ENCODE results near the gene ZRANB3. TPM values are rescaled to one million over a fixed set of nuclear protein-coding genes. Genes with fewer than 3 reads are reported as not detected.
"Not testable (repeated sequence)": the region's sequence is repeated elsewhere in the genome, so short reads cannot be mapped to it uniquely, and the experiment has no call there.

Gene ZRANB3
- total and polyA plus RNA-seq, 5 experiments from 2014 or later: 3.7 to 9.1 (median 6.7) TPM

DNA sequence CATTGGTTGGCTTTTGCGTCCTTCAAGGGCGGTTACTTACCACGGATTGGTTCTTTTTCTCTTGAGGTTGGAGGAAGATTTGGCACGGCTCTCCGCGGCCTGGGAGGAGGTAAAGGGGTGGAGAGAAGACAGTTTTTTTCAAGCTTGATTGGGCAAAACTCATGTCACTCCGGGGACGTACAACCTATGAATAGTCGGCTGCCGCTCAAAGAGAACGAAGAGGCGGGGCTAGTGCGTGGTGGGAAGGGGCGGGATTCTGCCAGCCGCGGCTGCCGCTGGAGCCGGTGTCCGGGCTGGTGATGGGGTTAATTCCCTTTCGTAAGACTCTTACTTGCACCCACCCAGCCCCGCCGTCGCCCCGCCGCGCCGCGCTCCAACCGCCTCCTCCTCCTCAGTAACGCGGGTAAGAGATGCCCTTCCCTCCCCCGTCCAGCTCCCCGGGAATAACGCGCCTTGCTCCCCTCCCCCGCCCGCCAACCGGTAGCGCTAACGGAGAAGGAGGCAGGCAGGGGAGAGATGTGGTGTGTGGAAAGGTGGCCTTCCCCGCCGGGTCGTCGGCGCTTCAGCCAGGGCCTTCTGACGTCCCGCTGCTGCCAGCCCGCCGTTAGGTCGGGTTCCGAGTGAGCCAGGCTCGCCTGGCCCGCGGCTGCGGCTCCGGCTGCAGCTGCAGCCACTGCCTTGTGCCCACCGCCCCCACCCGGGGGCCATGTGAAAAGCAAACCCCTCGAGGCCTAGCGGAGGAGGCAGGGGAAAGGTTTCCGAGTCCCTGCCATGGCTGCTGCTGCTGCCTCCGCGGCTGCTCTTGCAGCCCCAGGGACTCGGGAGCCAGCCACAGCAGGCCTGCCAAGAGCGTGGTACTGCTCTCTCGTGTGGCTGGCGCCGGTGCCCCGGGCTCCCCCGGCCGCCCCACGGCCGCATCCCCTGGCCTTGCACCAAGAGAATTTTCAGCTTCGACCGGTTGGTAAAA, 496 bp upstream of the ZRANB3 start, which contains the start of gene R3HDM1:
TSS of gene R3HDM1 (plus strand) at position 254 of the 967 bp plus-strand sequence. CDS start 73,362 bp downstream, outside the sequence.
- ATAC-seq: peak; percentile 80 to 81
- peak in 9 of 10 donors; percentile 80 to 98 (median 95) for DNase-seq
- H3K9me3 Mint-ChIP-seq: no peaks in the 10 kb centered on the region
- peak within 1 kb of the TSS in 8 of 10 donors; percentile 24 to 94 (median 84) for H3K27ac Mint-ChIP-seq
- no peak within 1 kb of the TSS for H3K4me3 Mint-ChIP-seq
- H3K27me3 Mint-ChIP-seq: no peaks in the 10 kb centered on the region
- H3K36me3 Mint-ChIP-seq: no peaks in the 10 kb centered on the region
- peaks cover 3 to 44% (median 31%) of the 10 kb centered on the region in 4 donors for H3K4me1 Mint-ChIP-seq
- POLR2A ChIA-PET: interaction anchor here (0.5 to 2.4 kb wide), 16 partner anchors 12 to 1410 kb away, joined by 3 to 14 read pairs (median 5); partner anchors contain the start of genes CCNT2, MCM6, RAB3GAP1 and UBXN4

DNA sequence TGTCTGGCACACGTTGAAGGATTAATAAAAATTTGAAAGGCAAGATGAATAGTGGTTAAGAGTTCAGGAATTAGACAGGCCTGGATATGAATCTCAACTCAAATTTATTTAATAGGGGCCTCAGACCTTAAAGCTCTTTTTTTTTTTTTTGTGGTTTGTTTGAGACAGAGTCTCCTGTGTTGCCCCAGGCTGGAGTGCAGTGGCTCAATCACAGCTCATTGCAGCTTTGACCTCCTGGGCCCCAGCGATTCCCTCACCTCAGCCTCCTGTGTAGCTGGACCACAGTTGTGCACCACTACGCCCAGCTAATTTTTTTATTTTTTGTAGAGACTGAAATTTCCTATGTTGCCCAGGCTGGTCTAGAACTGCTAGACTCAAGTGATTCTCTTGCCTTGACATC, 3.0 kb downstream of the ZRANB3 start:
- Mint-ChIP-seq H3K27ac (peak overlapping the region in 3 of 10 donors; percentile 10 to 60 (median 24)), H3K4me1 (peaks cover 0 to 22% (median 19%) of the 10 kb centered on the region in 4 donors), H3K27me3 (no peaks in the 10 kb centered on the region), H3K9me3 (no peaks in the 10 kb centered on the region), H3K36me3 (peaks cover 0 to 2% (median 2%) of the 10 kb centered on the region in 3 donors), H3K4me3 (no peak overlapping the region)
- no peak for DNase-seq
- ATAC-seq: no peak
- POLR2A ChIA-PET: no interaction called here

DNA sequence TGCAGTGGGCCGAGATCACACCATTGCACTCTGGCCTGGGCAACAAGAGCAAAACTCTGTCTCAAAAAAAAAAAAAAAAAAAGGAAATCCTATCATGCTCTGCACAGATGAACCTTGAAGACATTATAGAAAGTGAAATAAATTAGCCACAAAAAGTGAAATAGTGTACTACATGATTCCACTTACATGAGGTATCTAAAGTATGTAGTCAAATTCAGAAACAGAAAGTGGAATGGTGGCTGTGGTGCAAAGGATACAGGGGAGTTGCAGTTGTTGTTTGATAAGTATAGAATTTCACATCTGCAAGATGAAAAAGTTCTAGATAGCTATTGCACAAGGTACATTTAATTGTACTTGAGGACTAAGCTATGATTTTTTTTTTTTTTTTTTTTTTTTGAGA, 5.2 kb downstream of the ZRANB3 start:
- no peak for DNase-seq
- no peak overlapping the region for H3K27ac Mint-ChIP-seq
- H3K4me1 Mint-ChIP-seq: peaks cover 0 to 10% (median 9%) of the 10 kb centered on the region in 4 donors
- H3K4me3 Mint-ChIP-seq: no peak overlapping the region
- ATAC-seq: no peak
- no peaks in the 10 kb centered on the region for H3K9me3 Mint-ChIP-seq
- POLR2A ChIA-PET: no interaction called here
- H3K27me3 Mint-ChIP-seq: no peaks in the 10 kb centered on the region
- peaks cover 0 to 8% (median 3%) of the 10 kb centered on the region in 3 donors for H3K36me3 Mint-ChIP-seq

DNA sequence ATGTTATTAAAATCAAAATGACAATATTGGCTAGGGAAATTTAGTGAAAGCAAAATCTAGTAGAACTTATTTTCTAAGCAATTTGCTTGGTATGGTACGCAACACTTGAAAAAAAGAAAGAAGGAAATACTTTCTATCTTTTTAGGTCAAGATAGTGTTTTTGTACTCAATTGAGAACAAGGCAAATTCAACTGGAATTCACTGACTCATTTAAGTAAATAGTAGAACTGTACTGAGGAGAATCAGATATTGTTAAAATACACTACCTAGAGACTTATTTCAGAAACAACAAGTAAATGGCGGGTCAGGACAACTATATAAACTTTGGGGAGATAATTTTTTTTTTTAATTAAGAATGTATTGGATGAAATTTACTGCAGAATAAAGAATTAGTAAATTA, 18.9 kb downstream of the ZRANB3 start:
- H3K27me3 Mint-ChIP-seq: no peaks in the 10 kb centered on the region
- ATAC-seq (no peak), DNase-seq (no peak)
- POLR2A ChIA-PET: no interaction called here
- H3K4me1 Mint-ChIP-seq: peaks cover 0 to 2% (median 0%) of the 10 kb centered on the region in 4 donors
- no peak overlapping the region for H3K4me3 Mint-ChIP-seq
- peaks cover 4 to 36% (median 13%) of the 10 kb centered on the region in 9 donors for H3K9me3 Mint-ChIP-seq
- no peak overlapping the region for H3K27ac Mint-ChIP-seq
- peaks cover 3 to 21% (median 20%) of the 10 kb centered on the region in 3 donors for H3K36me3 Mint-ChIP-seq

DNA sequence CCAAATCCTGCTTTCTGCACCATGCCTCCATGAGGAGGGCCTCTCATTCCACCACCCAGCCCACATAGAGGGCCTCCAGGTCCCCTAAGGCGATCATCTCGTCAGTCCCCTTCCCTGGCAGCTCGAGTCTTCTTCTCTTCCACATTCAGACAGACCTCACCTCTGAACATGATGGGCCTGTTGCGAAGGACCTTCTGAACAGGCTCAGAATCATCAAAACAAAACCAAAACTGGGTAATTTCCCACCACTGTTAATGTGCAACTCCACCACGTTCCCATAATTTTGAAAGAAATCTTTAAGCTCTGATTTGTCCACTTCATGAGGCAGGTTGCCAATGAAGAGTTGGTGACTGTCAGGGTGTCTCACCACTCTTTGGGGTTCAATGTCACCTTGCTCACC, 20.4 kb downstream of the ZRANB3 start:
- Mint-ChIP-seq H3K27ac (peak overlapping the region in 1 of 10 donors; percentile 51), H3K4me3 (no peak overlapping the region), H3K9me3 (peaks cover 4 to 38% (median 13%) of the 10 kb centered on the region in 9 donors), H3K4me1 (peaks cover 0 to 2% (median 0%) of the 10 kb centered on the region in 4 donors), H3K36me3 (peaks cover 3 to 21% (median 21%) of the 10 kb centered on the region in 3 donors), H3K27me3 (no peaks in the 10 kb centered on the region)
- DNase-seq (no peak), ATAC-seq (no peak)
- POLR2A ChIA-PET: no interaction called here

DNA sequence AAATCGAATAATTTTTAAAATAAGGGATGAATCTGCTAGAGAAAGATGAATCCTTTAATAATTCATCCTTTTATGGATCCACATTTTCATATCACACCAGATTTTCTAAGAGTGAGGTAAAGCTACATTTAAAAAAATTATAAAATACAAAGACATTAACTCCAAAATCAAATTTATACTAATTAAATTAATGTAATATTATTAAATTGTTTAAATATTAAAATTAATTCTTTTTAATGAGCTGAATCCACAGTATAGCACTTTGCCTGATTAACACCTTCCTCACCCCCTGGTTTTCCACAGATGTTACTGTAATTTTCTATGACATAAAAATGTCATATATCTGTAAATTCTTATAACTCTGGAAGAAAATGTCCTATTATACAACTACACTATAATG, 26.2 kb downstream of the ZRANB3 start:
- Mint-ChIP-seq H3K9me3 (peaks cover under 1 to 20% (median 9%) of the 10 kb centered on the region in 9 donors), H3K4me1 (peaks cover 0 to 2% (median 0%) of the 10 kb centered on the region in 4 donors), H3K4me3 (no peak overlapping the region), H3K36me3 (peaks cover 31 to 40% (median 36%) of the 10 kb centered on the region in 3 donors), H3K27ac (no peak overlapping the region), H3K27me3 (no peaks in the 10 kb centered on the region)
- POLR2A ChIA-PET: no interaction called here
- DNase-seq (no peak), ATAC-seq (no peak)

DNA sequence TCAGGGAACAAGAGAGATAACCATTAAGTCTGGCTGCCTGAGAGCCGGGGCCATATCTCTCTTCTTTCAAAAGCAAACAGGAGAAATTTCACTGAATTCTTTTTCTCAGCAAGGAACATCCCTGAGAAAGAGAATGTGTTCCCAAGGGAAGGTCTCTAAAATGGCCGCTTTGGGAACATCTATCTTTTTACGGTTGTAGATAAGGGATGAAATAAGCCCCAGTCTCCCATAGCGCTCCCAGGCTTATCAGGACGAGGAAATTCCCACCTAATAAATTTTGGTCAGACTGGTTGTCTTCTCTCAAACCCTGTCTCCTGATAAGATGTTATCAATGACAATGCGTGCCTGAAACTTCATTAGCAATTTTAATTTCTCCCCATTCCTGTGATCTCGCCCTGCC, 32.4 kb downstream of the ZRANB3 start:
- H3K4me3 Mint-ChIP-seq, ATAC-seq: not testable (repeated sequence)

DNA sequence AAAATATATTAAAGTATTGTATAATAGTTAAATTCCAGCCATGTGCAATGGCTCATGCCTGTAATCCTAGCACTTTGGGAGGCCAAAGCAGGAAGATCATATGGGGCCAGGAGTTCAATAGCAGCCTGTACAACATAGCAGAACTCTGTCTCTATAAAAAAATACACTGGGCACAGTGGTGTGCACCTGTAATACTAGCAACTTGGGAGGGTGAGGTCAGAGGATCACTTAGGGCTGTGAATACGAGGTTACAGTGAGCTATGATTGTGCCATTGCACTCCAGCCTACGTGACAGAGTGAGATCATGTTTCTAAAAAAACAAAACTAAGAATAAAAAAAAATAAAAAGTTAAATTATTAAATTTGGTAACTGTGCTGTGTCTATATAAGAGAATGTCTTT, 36.1 kb downstream of the ZRANB3 start:
- peaks cover 8 to 35% (median 24%) of the 10 kb centered on the region in 9 donors for H3K9me3 Mint-ChIP-seq
- POLR2A ChIA-PET: no interaction called here
- H3K27me3 Mint-ChIP-seq: no peaks in the 10 kb centered on the region
- H3K36me3 Mint-ChIP-seq: peaks cover 25 to 51% (median 28%) of the 10 kb centered on the region in 3 donors
- DNase-seq: no peak
- H3K27ac Mint-ChIP-seq: no peak overlapping the region
- H3K4me1 Mint-ChIP-seq: peaks cover 0 to 5% (median 2%) of the 10 kb centered on the region in 4 donors
- H3K4me3 Mint-ChIP-seq: no peak overlapping the region
- ATAC-seq: no peak

More for the DNA sequence above, 32.4 kb downstream of the ZRANB3 start:
- DNase-seq, H3K27me3 Mint-ChIP-seq, H3K4me1 Mint-ChIP-seq, H3K27ac Mint-ChIP-seq, POLR2A ChIA-PET: not testable (repeated sequence)
- Mint-ChIP-seq H3K36me3 (peaks cover 43 to 64% (median 45%) of the 10 kb centered on the region in 3 donors), H3K9me3 (peaks cover 7 to 53% (median 33%) of the 10 kb centered on the region in 9 donors)

DNA sequence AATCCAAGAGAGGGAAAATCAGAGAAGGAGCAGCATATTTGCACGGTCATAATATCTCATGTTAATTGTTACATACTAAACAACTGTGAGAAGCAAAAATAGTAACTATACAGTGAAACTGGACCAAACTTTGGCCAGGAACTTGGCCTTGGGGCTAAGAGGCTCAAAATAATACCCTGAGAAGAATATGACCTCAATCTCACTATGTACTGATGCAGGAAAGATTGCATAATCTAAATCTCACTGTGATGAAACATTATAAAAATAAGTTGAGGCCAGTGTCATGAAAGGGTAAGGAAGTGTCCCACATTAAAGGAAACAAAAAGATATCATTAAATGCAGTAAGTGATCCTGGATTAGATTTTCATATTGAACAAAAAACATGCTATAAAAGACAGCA, 36.5 kb downstream of the ZRANB3 start:
- Mint-ChIP-seq H3K36me3 (peaks cover 28 to 49% (median 29%) of the 10 kb centered on the region in 3 donors), H3K9me3 (peaks cover 6 to 31% (median 20%) of the 10 kb centered on the region in 9 donors), H3K4me1 (peaks cover 0 to 5% (median 2%) of the 10 kb centered on the region in 4 donors), H3K27me3 (no peaks in the 10 kb centered on the region), H3K4me3 (no peak overlapping the region), H3K27ac (no peak overlapping the region)
- no peak for ATAC-seq
- POLR2A ChIA-PET: no interaction called here
- DNase-seq: no peak

DNA sequence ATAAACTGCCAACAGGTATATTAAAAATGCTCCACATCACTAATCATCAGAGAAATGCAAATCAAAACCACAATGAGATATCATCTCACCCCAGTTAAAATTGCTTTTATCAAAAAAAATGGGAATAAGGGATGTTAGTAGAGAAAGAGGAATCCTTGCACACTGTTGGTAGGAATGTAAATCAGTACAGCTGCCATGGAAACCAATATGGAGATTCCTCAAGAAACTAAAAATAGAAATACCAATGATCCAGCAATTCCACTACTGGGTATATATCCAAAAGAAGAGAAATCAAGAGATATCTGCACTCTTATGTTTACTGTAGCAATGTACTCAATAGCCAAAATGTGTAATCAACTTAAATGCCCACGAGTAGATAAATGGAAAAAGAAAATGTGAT, 40.6 kb downstream of the ZRANB3 start:
- ATAC-seq (no peak), DNase-seq (no peak)
- Mint-ChIP-seq H3K4me3 (no peak overlapping the region), H3K9me3 (peaks cover 0 to 15% (median 0%) of the 10 kb centered on the region in 9 donors), H3K27ac (no peak overlapping the region), H3K36me3 (peaks cover 31 to 50% (median 40%) of the 10 kb centered on the region in 3 donors), H3K27me3 (no peaks in the 10 kb centered on the region), H3K4me1 (peaks cover 0 to 5% (median 2%) of the 10 kb centered on the region in 4 donors)
- POLR2A ChIA-PET: no interaction called here

DNA sequence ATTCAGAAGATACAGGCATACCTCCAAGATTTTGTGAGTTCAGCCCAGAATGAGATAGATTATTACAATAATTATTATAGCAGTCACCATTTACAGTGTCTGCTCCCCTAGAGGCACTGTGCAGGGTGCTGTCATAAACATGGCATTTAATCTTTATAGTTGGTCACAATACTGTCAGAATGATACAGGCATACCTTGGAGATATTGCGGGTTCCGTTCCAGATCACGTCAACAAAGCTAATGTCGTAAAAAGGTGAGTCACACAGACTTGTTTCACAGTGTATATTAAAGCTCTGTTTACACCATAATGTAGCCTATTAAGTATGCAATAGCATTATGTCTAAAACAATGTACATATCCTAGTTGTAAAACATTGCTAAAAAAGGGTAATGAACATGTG, 45.6 kb downstream of the ZRANB3 start:
- Mint-ChIP-seq H3K9me3 (peaks cover 0 to 12% (median 3%) of the 10 kb centered on the region in 9 donors), H3K27ac (no peak overlapping the region), H3K4me1 (peaks cover 0 to 2% (median 0%) of the 10 kb centered on the region in 4 donors), H3K27me3 (no peaks in the 10 kb centered on the region), H3K4me3 (no peak overlapping the region), H3K36me3 (peaks cover 26 to 40% (median 37%) of the 10 kb centered on the region in 3 donors)
- POLR2A ChIA-PET: no interaction called here
- ATAC-seq (no peak), DNase-seq (no peak)

DNA sequence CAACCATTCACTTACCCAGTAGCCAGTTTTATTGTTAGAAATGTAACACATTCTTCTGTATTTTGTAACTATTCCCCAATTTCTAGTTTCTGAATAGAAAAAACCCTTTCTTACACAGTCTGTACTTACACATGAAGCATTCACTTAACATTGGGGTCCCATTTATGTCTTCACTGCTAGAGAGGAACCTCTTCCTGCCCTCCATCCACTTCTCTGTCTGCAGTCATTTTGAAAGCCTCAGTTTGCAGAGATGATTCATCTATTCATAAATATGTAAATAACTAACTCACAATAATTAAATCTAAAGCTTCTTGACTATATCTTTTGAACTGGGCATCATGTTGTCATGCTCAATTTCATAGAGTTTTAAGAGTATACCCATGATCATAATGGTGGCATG, 55.9 kb downstream of the ZRANB3 start:
- POLR2A ChIA-PET: no interaction called here
- DNase-seq: no peak

DNA sequence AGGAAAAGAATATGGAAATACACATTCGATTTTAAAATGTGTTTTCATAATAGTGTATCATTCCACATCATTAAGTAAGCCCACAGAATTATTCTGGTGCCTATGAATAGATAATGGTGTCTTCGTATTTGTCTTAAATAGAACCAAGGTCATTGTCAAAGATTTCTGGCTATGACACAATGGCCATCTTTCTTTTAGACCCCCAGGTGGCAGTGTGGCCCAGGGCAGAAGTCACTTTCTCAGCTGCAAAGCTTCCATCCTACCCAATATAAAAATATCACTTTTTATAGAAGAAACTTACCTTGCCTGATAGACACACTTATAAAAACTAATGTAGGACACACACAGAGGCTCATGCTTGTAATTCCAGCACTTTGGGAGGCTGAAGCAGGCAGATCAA, 57.5 kb downstream of the ZRANB3 start:
- no peaks in the 10 kb centered on the region for H3K27me3 Mint-ChIP-seq
- H3K27ac Mint-ChIP-seq: no peak overlapping the region
- H3K4me1 Mint-ChIP-seq: no peaks in the 10 kb centered on the region
- ATAC-seq (peak in 1 of 2 donors; percentile 30), DNase-seq (peak in 7 of 10 donors; percentile 10 to 64 (median 24))
- H3K9me3 Mint-ChIP-seq: no peaks in the 10 kb centered on the region
- H3K36me3 Mint-ChIP-seq: no peaks in the 10 kb centered on the region
- no peak overlapping the region for H3K4me3 Mint-ChIP-seq
- POLR2A ChIA-PET: interaction anchor here (1.0 kb wide), 1 partner anchor 236 kb away, joined by 4 read pairs; no protein-coding TSS in a partner anchor

More for the DNA sequence above, 55.9 kb downstream of the ZRANB3 start:
- no peak for ATAC-seq
- no peak overlapping the region for H3K27ac Mint-ChIP-seq
- no peak overlapping the region for H3K4me3 Mint-ChIP-seq
- H3K4me1 Mint-ChIP-seq: no peaks in the 10 kb centered on the region
- H3K36me3 Mint-ChIP-seq: no peaks in the 10 kb centered on the region
- H3K9me3 Mint-ChIP-seq: no peaks in the 10 kb centered on the region
- H3K27me3 Mint-ChIP-seq: no peaks in the 10 kb centered on the region
